ENCODE measurements around the gene TMEM154. TPM values are rescaled to one million over a fixed set of nuclear protein-coding genes. Genes with fewer than 3 reads are reported as not detected.

The TMEM154 gene
- total RNA-seq, 4 donors from 2014 or later = 0.44 to 1.8 (median 1.1) TPM

DNA sequence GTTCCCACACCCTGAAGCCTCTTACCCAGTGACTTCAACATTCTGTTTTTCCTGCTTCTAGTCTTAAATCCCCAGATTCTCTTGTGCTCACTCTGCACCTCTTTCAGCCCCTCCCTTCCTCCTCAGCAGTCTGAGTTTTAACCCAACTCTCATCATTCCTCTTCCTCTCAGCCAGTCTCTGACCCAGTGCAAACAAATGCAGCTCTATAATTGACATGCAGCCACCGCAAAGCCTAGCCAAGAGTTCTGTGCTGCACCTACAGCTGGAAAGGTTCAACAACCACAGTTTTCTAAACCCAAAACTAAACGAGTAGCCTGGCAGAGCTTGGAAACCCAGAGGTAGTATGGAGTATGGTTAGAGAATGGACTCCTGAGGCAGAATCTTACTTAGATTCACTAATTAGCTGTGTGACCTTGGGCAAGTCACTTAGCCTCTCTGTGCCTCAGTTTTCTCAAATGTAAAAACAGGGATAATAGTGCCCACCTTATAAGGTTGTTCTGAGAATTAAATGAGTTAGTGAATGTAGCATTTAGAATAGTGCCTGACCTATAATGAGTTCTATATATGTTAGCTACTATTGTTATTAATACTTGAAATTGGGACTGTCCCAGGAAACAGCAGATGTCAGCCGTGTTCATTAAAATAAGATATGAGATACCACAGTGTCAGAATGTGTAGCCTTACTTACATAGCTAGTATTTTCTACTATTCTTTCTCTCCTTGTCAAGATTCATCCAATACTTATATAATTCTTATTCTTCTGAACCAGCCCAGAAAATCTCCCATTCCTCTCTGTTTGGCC is 3.5 kb downstream of the TMEM154 start:
- Histone ChIP-seq H3K9me3 (no peaks in the 10 kb centered on the region), H3K27me3 (no peaks in the 10 kb centered on the region), H3K4me3 (no peak overlapping the region), H3K27ac (no peak overlapping the region), H3K36me3 (no peaks in the 10 kb centered on the region), H3K4me1 (peaks cover 0 to 16% (median 9%) of the 10 kb centered on the region in 4 donors)
- WGBS, 2 donors = 72 to 84% methylated on average over 3 of the region's 3 CpGs
- TF ChIP-seq POLR2A (IDR thresholded peaks at IDR 0.05) (no peak), EP300 (IDR thresholded peaks at IDR 0.05) (no peak)
- TF ChIP-seq, protein P1, sequence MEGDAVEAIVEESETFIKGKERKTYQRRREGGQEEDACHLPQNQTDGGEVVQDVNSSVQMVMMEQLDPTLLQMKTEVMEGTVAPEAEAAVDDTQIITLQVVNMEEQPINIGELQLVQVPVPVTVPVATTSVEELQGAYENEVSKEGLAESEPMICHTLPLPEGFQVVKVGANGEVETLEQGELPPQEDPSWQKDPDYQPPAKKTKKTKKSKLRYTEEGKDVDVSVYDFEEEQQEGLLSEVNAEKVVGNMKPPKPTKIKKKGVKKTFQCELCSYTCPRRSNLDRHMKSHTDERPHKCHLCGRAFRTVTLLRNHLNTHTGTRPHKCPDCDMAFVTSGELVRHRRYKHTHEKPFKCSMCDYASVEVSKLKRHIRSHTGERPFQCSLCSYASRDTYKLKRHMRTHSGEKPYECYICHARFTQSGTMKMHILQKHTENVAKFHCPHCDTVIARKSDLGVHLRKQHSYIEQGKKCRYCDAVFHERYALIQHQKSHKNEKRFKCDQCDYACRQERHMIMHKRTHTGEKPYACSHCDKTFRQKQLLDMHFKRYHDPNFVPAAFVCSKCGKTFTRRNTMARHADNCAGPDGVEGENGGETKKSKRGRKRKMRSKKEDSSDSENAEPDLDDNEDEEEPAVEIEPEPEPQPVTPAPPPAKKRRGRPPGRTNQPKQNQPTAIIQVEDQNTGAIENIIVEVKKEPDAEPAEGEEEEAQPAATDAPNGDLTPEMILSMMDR (IDR thresholded peaks at IDR 0.05) = no peak
- DNase-seq (ENCODE audit: low spot score in 2 of 2) = no peak

GRCh38 chr4:152674359-152674758 is 5.4 kb downstream of the TMEM154 start:
- Histone ChIP-seq H3K36me3 (no peaks in the 10 kb centered on the region), H3K27me3 (no peaks in the 10 kb centered on the region), H3K27ac (no peak overlapping the region), H3K4me3 (no peak overlapping the region), H3K9me3 (no peaks in the 10 kb centered on the region), H3K4me1 (peaks cover 0 to 8% (median 3%) of the 10 kb centered on the region in 4 donors)
- no peak for DNase-seq (ENCODE audit: low spot score in 2 of 2)
- 82 to 92% methylated on average over 3 of the region's 3 CpGs for WGBS, 2 donors
- no peak for TF ChIP-seq EP300 (IDR thresholded peaks at IDR 0.05)

GRCh38 chr4:152673489-152673888 is 6.3 kb downstream of the TMEM154 start:
- H3K36me3 ChIP-seq = no peaks in the 10 kb centered on the region
- H3K4me3 ChIP-seq = no peak overlapping the region
- no peaks in the 10 kb centered on the region for H3K9me3 ChIP-seq
- H3K4me1 ChIP-seq = no peaks in the 10 kb centered on the region
- no peak for DNase-seq (ENCODE audit: low spot score in 2 of 2)
- 95 to 99% methylated on average over 4 of the region's 4 CpGs for WGBS, 2 donors
- H3K27me3 ChIP-seq = no peaks in the 10 kb centered on the region
- no peak overlapping the region for H3K27ac ChIP-seq
- TF ChIP-seq, protein P1 (IDR thresholded peaks at IDR 0.05) = no peak
- TF ChIP-seq POLR2A (IDR thresholded peaks at IDR 0.05) (no peak), EP300 (IDR thresholded peaks at IDR 0.05) (no peak)

- H3K36me3 ChIP-seq = no peaks in the 10 kb centered on the region
- WGBS, 2 donors = 85 to 89% methylated on average over 4 of the region's 4 CpGs
- DNase-seq (ENCODE audit: low spot score in 2 of 2) = no peak
Observed at GRCh38 chr4:152672206-152673092, 7.3 kb downstream of the TMEM154 start.

DNA sequence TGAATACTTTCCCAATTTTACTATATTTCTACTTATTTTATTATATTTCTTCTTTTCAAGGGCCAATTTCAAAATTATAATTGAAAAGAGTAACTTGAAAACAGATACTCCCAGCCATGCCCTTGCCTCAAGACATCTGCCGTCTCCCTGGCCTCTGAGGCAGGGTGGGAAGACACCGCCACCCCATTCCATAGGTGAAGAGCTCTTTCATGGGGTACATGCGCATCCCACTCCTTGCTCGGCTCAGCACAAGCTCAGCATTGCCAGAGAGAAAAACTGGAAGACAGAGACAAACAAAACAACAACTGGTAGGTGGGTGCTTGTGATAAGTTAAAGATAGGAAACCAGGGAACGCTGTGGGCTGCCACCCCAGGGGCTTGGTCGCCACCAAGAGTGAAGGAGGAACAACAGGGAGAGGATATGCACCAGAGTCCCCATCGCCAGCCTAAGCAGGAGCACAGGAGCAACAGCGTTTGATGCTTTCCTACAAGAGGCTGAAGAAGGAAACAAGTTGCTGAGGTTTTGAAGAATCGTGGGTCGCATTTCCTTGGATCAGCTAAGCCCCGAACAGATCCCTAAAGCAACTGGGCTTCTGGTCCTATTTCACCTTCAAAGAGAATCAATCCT is 11.3 kb downstream of the TMEM154 start:
- TF ChIP-seq, protein P1 (IDR thresholded peaks at IDR 0.05) = no peak
- TF ChIP-seq POLR2A (IDR thresholded peaks at IDR 0.05) = no peak
- no peak for TF ChIP-seq EP300 (IDR thresholded peaks at IDR 0.05)
- H3K4me3 ChIP-seq = no peak overlapping the region
- H3K27ac ChIP-seq = no peak overlapping the region
- no peaks in the 10 kb centered on the region for H3K36me3 ChIP-seq
- 77 to 86% methylated on average over 11 of the region's 11 CpGs for WGBS, 2 donors
- H3K4me1 ChIP-seq = no peaks in the 10 kb centered on the region
- no peak for DNase-seq (ENCODE audit: low spot score in 2 of 2)
- H3K27me3 ChIP-seq = no peaks in the 10 kb centered on the region
- no peaks in the 10 kb centered on the region for H3K9me3 ChIP-seq

More at GRCh38 chr4:152672206-152673092, 7.3 kb downstream of the TMEM154 start:
- no peaks in the 10 kb centered on the region for H3K27me3 ChIP-seq
- no peaks in the 10 kb centered on the region for H3K4me1 ChIP-seq
- H3K27ac ChIP-seq = no peak overlapping the region
- H3K9me3 ChIP-seq = no peaks in the 10 kb centered on the region
- no peak overlapping the region for H3K4me3 ChIP-seq
- no peak for TF ChIP-seq EP300 (IDR thresholded peaks at IDR 0.05)
- no peak for TF ChIP-seq POLR2A (IDR thresholded peaks at IDR 0.05)
- TF ChIP-seq, protein P1 (IDR thresholded peaks at IDR 0.05) = no peak

Measured in tibial nerve (tissue), 4 donors.